WTC11 (cell line): ENCODE results near the gene CLASP1. TPM values are rescaled to one million over a fixed set of nuclear protein-coding genes. Genes with fewer than 3 reads are reported as not detected.

ENCODE experiments used
- ATAC-seq: fragments of 200-7000 bp; cut with Tn5 transposase; 2 replicates; pipeline ENCODE4 v1.10.0; 2021; ENCODE audit warnings: mild to moderate bottlenecking, moderate library complexity
- CTCF ChIA-PET: fragments of 300-600 bp; sonication (Branson Sonifier 250); formaldehyde crosslinking; loops from one replicate; lab custom pipeline; 2021; ENCODE audit warnings: antibody characterized with exemption; lab: Charles Lee
- POLR2A ChIA-PET: fragments of 350-600 bp; sonication (Branson Sonifier 250); formaldehyde crosslinking; loops from one replicate; lab custom pipeline; 2021; ENCODE audit warnings: antibody characterized with exemption; lab: Charles Lee
- DNase-seq: peaks from one replicate; pipeline ENCODE4 v3.0.0; 2021; ENCODE audit warnings: low spot score
- H3K27ac Mint-ChIP-seq: 2 replicates; pipeline ENCODE4 v1.8.0; 2021; ENCODE audit warnings: mixed read lengths
- H3K27me3 Mint-ChIP-seq: 2 replicates; pipeline ENCODE4 v1.8.0; 2021; ENCODE audit warnings: low read depth, mild to moderate bottlenecking, moderate library complexity, mixed read lengths
- H3K36me3 Mint-ChIP-seq: 2 replicates; pipeline ENCODE4 v1.8.0; 2021; ENCODE audit warnings: mixed read lengths
- H3K4me1 Mint-ChIP-seq: 2 replicates; pipeline ENCODE4 v1.8.0; 2022; ENCODE audit warnings: mixed read lengths
- H3K4me3 Mint-ChIP-seq: 2 replicates; pipeline ENCODE4 v1.8.0; 2021; ENCODE audit warnings: mild to moderate bottlenecking, moderate library complexity, mixed read lengths
- H3K9me3 Mint-ChIP-seq: 2 replicates; pipeline ENCODE4 v1.8.0; 2021; ENCODE audit warnings: mixed read lengths
- AR ChIP-seq: fragments of 250-450 bp; sonication (Bioruptor Pico); IDR thresholded peaks from 2 replicates; pipeline ENCODE4 v1.9.0; 2021; ENCODE audit warnings: mild to moderate bottlenecking
- ATF2 ChIP-seq: sonication (generic); formaldehyde crosslinking; IDR thresholded peaks from 2 replicates; pipeline ENCODE4 v1.8.1; 2022; ENCODE audit warnings: low read depth, missing genetic modification reagents, borderline replicate concordance
- CDX4 ChIP-seq: fragments of 250-450 bp; sonication (Bioruptor Pico); IDR thresholded peaks from 2 replicates; pipeline ENCODE4 v1.9.0; 2021; ENCODE audit warnings: moderate library complexity, mild to moderate bottlenecking, inconsistent platforms, borderline replicate concordance
- E2F1 ChIP-seq: sonication (generic); formaldehyde crosslinking; IDR thresholded peaks from 2 replicates; pipeline ENCODE4 v1.8.0; 2022; ENCODE audit warnings: mild to moderate bottlenecking, missing genetic modification reagents
- ELF4 ChIP-seq: sonication (generic); formaldehyde crosslinking; IDR thresholded peaks from 2 replicates; pipeline ENCODE4 v1.8.1; 2022; ENCODE audit warnings: low read depth, mild to moderate bottlenecking, moderate library complexity, missing genetic modification reagents
- ESRRA ChIP-seq: sonication (generic); formaldehyde crosslinking; IDR thresholded peaks from 2 replicates; pipeline ENCODE4 v1.8.1; 2022; ENCODE audit warnings: mild to moderate bottlenecking, missing genetic modification reagents, borderline replicate concordance
- NFYB ChIP-seq: sonication (generic); formaldehyde crosslinking; conservative IDR thresholded peaks from 2 replicates; pipeline ENCODE4 v1.8.0; 2022; ENCODE audit warnings: low read depth, missing genetic modification reagents
- NR3C1 ChIP-seq: sonication (generic); formaldehyde crosslinking; conservative IDR thresholded peaks from 2 replicates; pipeline ENCODE4 v1.8.1; 2023; ENCODE audit warnings: low read depth, mild to moderate bottlenecking, missing genetic modification reagents
- RELA ChIP-seq: sonication (generic); formaldehyde crosslinking; IDR thresholded peaks from 2 replicates; pipeline ENCODE4 v1.8.1; 2022; ENCODE audit warnings: missing genetic modification reagents, mild to moderate bottlenecking, borderline replicate concordance
- SMAD3 ChIP-seq: sonication (generic); formaldehyde crosslinking; IDR thresholded peaks from 2 replicates; pipeline ENCODE4 v1.8.0; 2022; ENCODE audit warnings: missing genetic modification reagents, mild to moderate bottlenecking, borderline replicate concordance
- SOX15 ChIP-seq: fragments of 250-450 bp; sonication (Bioruptor Pico); IDR thresholded peaks from 2 replicates; pipeline ENCODE4 v1.9.0; 2021; ENCODE audit warnings: mild to moderate bottlenecking
- TEAD1 ChIP-seq: sonication (generic); formaldehyde crosslinking; IDR thresholded peaks from 2 replicates; pipeline ENCODE4 v1.8.0; 2022; ENCODE audit warnings: mild to moderate bottlenecking, missing genetic modification reagents
- USF2 ChIP-seq: sonication (generic); formaldehyde crosslinking; IDR thresholded peaks from 2 replicates; pipeline ENCODE4 v1.8.1; 2023; ENCODE audit warnings: mild to moderate bottlenecking, missing genetic modification reagents, moderate library complexity
- ZNF138 ChIP-seq: sonication (generic); formaldehyde crosslinking; conservative IDR thresholded peaks from 2 replicates; pipeline ENCODE4 v1.8.1; 2022; ENCODE audit warnings: mild to moderate bottlenecking, moderate library complexity, missing genetic modification reagents
- ZNF263 ChIP-seq: sonication (generic); formaldehyde crosslinking; IDR thresholded peaks from 2 replicates; pipeline ENCODE4 v1.8.1; 2022; ENCODE audit warnings: low read depth, mild to moderate bottlenecking, moderate library complexity, missing genetic modification reagents
- ZNF423 ChIP-seq: fragments of 250-450 bp; sonication (Bioruptor Pico); IDR thresholded peaks from 2 replicates; pipeline ENCODE4 v2.1.2; 2022; ENCODE audit warnings: mild to moderate bottlenecking, moderate library complexity
- total RNA-seq: library from RNA; stranded (reverse); gene quantifications from 3 replicates; pipeline ENCODE4 v1.2.3, GENCODE V29; 2021
- TF ChIP-seq, protein P1 (sequence below): sonication (generic); formaldehyde crosslinking; IDR thresholded peaks from 2 replicates; pipeline ENCODE4 v1.8.1; 2022; ENCODE audit warnings: low read depth, mild to moderate bottlenecking, moderate library complexity, missing genetic modification reagents, borderline replicate concordance
- TF ChIP-seq, protein P2 (sequence below): sonication (generic); formaldehyde crosslinking; IDR thresholded peaks from 2 replicates; pipeline ENCODE4 v1.8.1; 2022; ENCODE audit warnings: mild to moderate bottlenecking, missing genetic modification reagents, moderate library complexity, borderline replicate concordance
- TF ChIP-seq, protein P3 (sequence below): sonication (generic); formaldehyde crosslinking; conservative IDR thresholded peaks from 2 replicates; pipeline ENCODE4 v1.8.1; 2022; ENCODE audit warnings: mild to moderate bottlenecking, missing genetic modification reagents

CLASP1 gene
- total RNA-seq, 1 experiment from 2014 or later, result 50.0 TPM

GRCh38 chr2:121570667-121571055 lies 78.6 kb downstream of the CLASP1 start:
- H3K4me3 Mint-ChIP-seq, result no peak overlapping the region
- H3K27ac Mint-ChIP-seq, result no peak overlapping the region
- ATAC-seq (no peak), DNase-seq (no peak)
- no peaks in the 10 kb centered on the region for H3K27me3 Mint-ChIP-seq
- H3K9me3 Mint-ChIP-seq, result no peaks in the 10 kb centered on the region
- CTCF ChIA-PET, result no interaction called here
- POLR2A ChIA-PET, result no interaction called here
- peaks cover 16% of the 10 kb centered on the region for H3K4me1 Mint-ChIP-seq
- H3K36me3 Mint-ChIP-seq, result no peaks in the 10 kb centered on the region
- TF ChIP-seq, protein P1, sequence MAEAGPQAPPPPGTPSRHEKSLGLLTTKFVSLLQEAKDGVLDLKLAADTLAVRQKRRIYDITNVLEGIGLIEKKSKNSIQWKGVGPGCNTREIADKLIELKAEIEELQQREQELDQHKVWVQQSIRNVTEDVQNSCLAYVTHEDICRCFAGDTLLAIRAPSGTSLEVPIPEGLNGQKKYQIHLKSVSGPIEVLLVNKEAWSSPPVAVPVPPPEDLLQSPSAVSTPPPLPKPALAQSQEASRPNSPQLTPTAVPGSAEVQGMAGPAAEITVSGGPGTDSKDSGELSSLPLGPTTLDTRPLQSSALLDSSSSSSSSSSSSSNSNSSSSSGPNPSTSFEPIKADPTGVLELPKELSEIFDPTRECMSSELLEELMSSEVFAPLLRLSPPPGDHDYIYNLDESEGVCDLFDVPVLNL (CRISPR knock-in tag), result no peak
- no peak for TF ChIP-seq E2F1 (CRISPR knock-in tag)
- TF ChIP-seq ATF2 (CRISPR knock-in tag), result no peak
- no peak for TF ChIP-seq ZNF423
- TF ChIP-seq ZNF263 (CRISPR knock-in tag), result no peak
- TF ChIP-seq ELF4 (CRISPR knock-in tag), result no peak
- TF ChIP-seq ZNF138, result no peak
- no peak for TF ChIP-seq ESRRA (CRISPR knock-in tag)
- TF ChIP-seq USF2 (CRISPR knock-in tag), result no peak

GRCh38 chr2:121570036-121570666 lies 79.1 kb downstream of the CLASP1 start:
- H3K27ac Mint-ChIP-seq, result no peak overlapping the region; the same call in 1 of the 2 replicates
- H3K9me3 Mint-ChIP-seq, result no peaks in the 10 kb centered on the region
- peaks cover 19% of the 10 kb centered on the region for H3K4me1 Mint-ChIP-seq
- TF ChIP-seq, protein P2, sequence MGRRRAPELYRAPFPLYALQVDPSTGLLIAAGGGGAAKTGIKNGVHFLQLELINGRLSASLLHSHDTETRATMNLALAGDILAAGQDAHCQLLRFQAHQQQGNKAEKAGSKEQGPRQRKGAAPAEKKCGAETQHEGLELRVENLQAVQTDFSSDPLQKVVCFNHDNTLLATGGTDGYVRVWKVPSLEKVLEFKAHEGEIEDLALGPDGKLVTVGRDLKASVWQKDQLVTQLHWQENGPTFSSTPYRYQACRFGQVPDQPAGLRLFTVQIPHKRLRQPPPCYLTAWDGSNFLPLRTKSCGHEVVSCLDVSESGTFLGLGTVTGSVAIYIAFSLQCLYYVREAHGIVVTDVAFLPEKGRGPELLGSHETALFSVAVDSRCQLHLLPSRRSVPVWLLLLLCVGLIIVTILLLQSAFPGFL, result no peak
- no peak for TF ChIP-seq TEAD1 (CRISPR knock-in tag)
- no peak for TF ChIP-seq NR3C1 (CRISPR knock-in tag)
- TF ChIP-seq, protein P3, sequence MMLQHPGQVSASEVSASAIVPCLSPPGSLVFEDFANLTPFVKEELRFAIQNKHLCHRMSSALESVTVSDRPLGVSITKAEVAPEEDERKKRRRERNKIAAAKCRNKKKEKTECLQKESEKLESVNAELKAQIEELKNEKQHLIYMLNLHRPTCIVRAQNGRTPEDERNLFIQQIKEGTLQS (CRISPR knock-in tag), result no peak
- no peak for TF ChIP-seq SOX15 (CRISPR knock-in tag)
- TF ChIP-seq NFYB (CRISPR knock-in tag), result no peak
- no peak for TF ChIP-seq AR (CRISPR knock-in tag)
- no peak for TF ChIP-seq RELA (CRISPR knock-in tag)
- TF ChIP-seq CDX4, result no peak
- no peak for TF ChIP-seq SMAD3 (CRISPR knock-in tag)
- no peak overlapping the region for H3K4me3 Mint-ChIP-seq
- ChIA-PET POLR2A (no interaction called here), CTCF (no interaction called here)
- no peak for DNase-seq
- H3K36me3 Mint-ChIP-seq, result peaks cover 5% of the 10 kb centered on the region
- no peak for ATAC-seq
- no peaks in the 10 kb centered on the region for H3K27me3 Mint-ChIP-seq
